ENCODE results near the gene IFTAP. TPM values are rescaled to one million over a fixed set of nuclear protein-coding genes. Genes with fewer than 3 reads are reported as not detected.

The IFTAP gene
- 40.3 and 45.4 TPM in 2 replicates for total RNA-seq

GRCh38 chr11:36594316-36594989 lies at the start of gene IFTAP:
Gene IFTAP (plus strand): TSS chr11:36594502. CDS start chr11:36610104, 15,602 bp downstream.

GRCh38 chr11:36567694-36568093 lies 26.6 kb upstream of the IFTAP start, which contains the start of gene RAG1:
Gene RAG1 (plus strand): TSS chr11:36568007. CDS start chr11:36573305, 5,298 bp downstream.

GRCh38 chr11:36598051-36598450 lies 3.7 kb downstream of the IFTAP start, which contains the start of gene RAG2:
Gene RAG2 (minus strand): TSS chr11:36598236. CDS start chr11:36594168, 4,068 bp downstream.

Other genes starting within 250 kb of the IFTAP start
- gene TRAF6, start 84.2 kb upstream of the IFTAP start, total RNA-seq: 5.8 and 8.1 TPM in 2 replicates
- 0.65 and 0.76 TPM in 2 replicates for gene RAG1, start 26.5 kb upstream of the IFTAP start, total RNA-seq
- not detected in 2 replicates for gene RAG2, start 3.7 kb downstream of the IFTAP start, total RNA-seq

Data from epithelial cell of umbilical artery (primary cell).